Lung (tissue), 12 donors: ENCODE measurements around the gene DNAJB4. TPM values are rescaled to one million over a fixed set of nuclear protein-coding genes. Genes with fewer than 3 reads are reported as not detected.

Experiments
- ATAC-seq: fragments of 200-7000 bp; cut with Tn5 transposase; one replicate; pipeline ENCODE4 v1.9.1; 2020; ENCODE audit warnings: moderate number of reproducible peaks; ENCODE audit not compliant: insufficient read depth, low FRiP score
- DNase-seq, 3 donors: peaks; one replicate each; pipeline ENCODE4 v3.0.0-alpha.2; 2013 to 2017
- H3K27ac ChIP-seq, 2 donors: one replicate each; pipeline ENCODE4 v1.5.1; 2013; ENCODE audit warnings: mild to moderate bottlenecking in 2 of 2, moderate library complexity in 2 of 2, control low read depth in 1 of 2, inconsistent platforms in 1 of 2, low read depth in 1 of 2, low read length in 1 of 2
- H3K27me3 ChIP-seq, 3 donors: one replicate each; pipeline ENCODE4 v1.5.1; 2013; ENCODE audit warnings: low read length in 2 of 3; ENCODE audit not compliant: control insufficient read depth in 3 of 3, insufficient read depth in 3 of 3
- H3K36me3 ChIP-seq, 4 donors: one replicate each; pipeline ENCODE4 v1.5.1; 2013; ENCODE audit warnings: low read length in 4 of 4, mild to moderate bottlenecking in 1 of 4, moderate library complexity in 1 of 4; ENCODE audit not compliant: control insufficient read depth in 4 of 4, insufficient read depth in 4 of 4
- H3K4me1 ChIP-seq, 5 donors: one replicate each; pipeline ENCODE4 v1.5.1; 2013; ENCODE audit warnings: low read length in 5 of 5, mild to moderate bottlenecking in 2 of 5, moderate library complexity in 1 of 5; ENCODE audit not compliant: control insufficient read depth in 5 of 5, insufficient read depth in 5 of 5
- H3K4me3 ChIP-seq: one replicate; pipeline ENCODE4 v1.5.1; 2013; ENCODE audit warnings: mild to moderate bottlenecking, control low read depth, moderate library complexity
- H3K9ac ChIP-seq, 2 donors: one replicate each; pipeline ENCODE4 v1.5.1; 2013; ENCODE audit warnings: low read length in 2 of 2, control low read depth in 1 of 2; ENCODE audit not compliant: insufficient read depth in 1 of 2
- H3K9me3 ChIP-seq, 4 donors: one replicate each; pipeline ENCODE4 v1.5.1; 2013; ENCODE audit warnings: low read length in 3 of 4, mild to moderate bottlenecking in 1 of 4, moderate library complexity in 1 of 4; ENCODE audit not compliant: control insufficient read depth in 4 of 4, insufficient read depth in 3 of 4
- WGBS, 2 donors: extraction: QIAGEN DNeasy Blood & Tissue Kit; methylation state at CpG; one replicate each; pipeline ENCODE4 v1.1.7; 2013; 5-methylcytosine and 5-hydroxymethylcytosine counted together
- polyA plus RNA-seq, 2 donors: library from polyadenylated mRNA; stranded (reverse); fragments of 200-250 nt; gene quantifications; one replicate each; pipeline ENCODE4 v1.2.1, GENCODE V29; 2013
- total RNA-seq, 2 donors: library from RNA; depleted of rRNA in 1 of 2; stranded (reverse); fragments of >200 nt in 1 of 2; gene quantifications; one replicate each; pipeline ENCODE4 v1.2.1, GENCODE V29; 2014 to 2021
- TF ChIP-seq, protein P1 (sequence below): IDR thresholded peaks from 2 replicates; pipeline ENCODE4 v1.5.1; 2012; ENCODE audit warnings: mild to moderate bottlenecking; ENCODE audit errors: control extremely low read depth, extremely low read depth
- donor health status: control.
- donor health status: control.
- donor health status: Bipolar disorder and iron deficiency.
- donor health status: healthy.
- donor health status: DM: yes; HTN: yes; CAD: no.

DNAJB4 gene
- total and polyA plus RNA-seq, 4 donors, result 8.3 to 88.7 (median 21.1) TPM

DNA sequence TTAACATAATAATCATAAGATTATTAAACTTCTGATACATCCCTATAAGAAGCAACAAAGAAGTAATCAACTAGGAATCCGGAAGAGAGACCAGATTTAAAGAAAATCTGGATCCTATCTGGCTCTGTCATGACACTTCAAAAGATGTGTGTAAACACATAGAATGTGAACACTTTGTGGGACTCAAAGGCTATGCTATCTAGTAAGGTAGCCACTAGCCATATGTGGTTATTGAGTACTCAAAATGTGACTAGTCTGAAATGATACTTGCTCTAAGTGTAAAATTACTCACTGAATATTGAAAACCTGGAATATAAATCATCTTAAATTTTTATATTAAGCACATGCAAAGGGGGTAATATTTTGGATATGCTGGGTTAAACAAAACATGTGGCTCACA is 34.5 kb upstream of the DNAJB4 start:
- DNase-seq, result no peak
- Histone ChIP-seq H3K27ac (no peak overlapping the region), H3K9ac (no peak overlapping the region), H3K27me3 (no peaks in the 10 kb centered on the region), H3K4me1 (peaks cover 0 to 6% (median 3%) of the 10 kb centered on the region in 5 donors), H3K4me3 (no peak overlapping the region), H3K9me3 (no peaks in the 10 kb centered on the region), H3K36me3 (peaks cover 6 to 52% (median 20%) of the 10 kb centered on the region in 4 donors)
- 78 to 86% methylated on average over 1 of the region's 1 CpG for WGBS, 2 donors
- no peak for ATAC-seq
- TF ChIP-seq, protein P1, sequence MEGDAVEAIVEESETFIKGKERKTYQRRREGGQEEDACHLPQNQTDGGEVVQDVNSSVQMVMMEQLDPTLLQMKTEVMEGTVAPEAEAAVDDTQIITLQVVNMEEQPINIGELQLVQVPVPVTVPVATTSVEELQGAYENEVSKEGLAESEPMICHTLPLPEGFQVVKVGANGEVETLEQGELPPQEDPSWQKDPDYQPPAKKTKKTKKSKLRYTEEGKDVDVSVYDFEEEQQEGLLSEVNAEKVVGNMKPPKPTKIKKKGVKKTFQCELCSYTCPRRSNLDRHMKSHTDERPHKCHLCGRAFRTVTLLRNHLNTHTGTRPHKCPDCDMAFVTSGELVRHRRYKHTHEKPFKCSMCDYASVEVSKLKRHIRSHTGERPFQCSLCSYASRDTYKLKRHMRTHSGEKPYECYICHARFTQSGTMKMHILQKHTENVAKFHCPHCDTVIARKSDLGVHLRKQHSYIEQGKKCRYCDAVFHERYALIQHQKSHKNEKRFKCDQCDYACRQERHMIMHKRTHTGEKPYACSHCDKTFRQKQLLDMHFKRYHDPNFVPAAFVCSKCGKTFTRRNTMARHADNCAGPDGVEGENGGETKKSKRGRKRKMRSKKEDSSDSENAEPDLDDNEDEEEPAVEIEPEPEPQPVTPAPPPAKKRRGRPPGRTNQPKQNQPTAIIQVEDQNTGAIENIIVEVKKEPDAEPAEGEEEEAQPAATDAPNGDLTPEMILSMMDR, result no peak

DNA sequence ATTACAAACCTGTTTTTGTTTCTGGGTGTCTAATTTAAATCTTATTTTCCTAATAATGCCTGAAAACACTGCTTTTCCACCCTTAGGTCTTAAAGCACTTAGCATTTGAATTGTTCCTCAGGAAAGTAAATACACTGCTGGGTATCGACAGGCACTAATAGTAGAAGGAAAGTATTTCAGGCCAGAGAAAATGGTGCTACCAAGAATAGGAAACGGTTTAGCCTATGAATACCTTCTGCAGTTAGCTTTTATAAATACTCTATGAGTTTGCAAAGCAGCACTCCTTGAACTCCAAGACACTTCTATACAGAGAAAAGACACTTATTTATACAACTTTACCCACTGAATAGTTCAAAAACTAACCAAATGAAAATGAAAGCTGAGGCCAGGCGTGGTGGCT is 32.7 kb upstream of the DNAJB4 start:
- no peaks in the 10 kb centered on the region for H3K9me3 ChIP-seq
- H3K27me3 ChIP-seq, result no peaks in the 10 kb centered on the region
- no peak overlapping the region for H3K9ac ChIP-seq
- ATAC-seq, result no peak
- no peak overlapping the region for H3K4me3 ChIP-seq
- TF ChIP-seq, protein P1, result no peak
- no peak overlapping the region for H3K27ac ChIP-seq
- peaks cover 2 to 43% (median 9%) of the 10 kb centered on the region in 4 donors for H3K36me3 ChIP-seq
- peaks cover 0 to 24% (median 7%) of the 10 kb centered on the region in 5 donors for H3K4me1 ChIP-seq
- WGBS, 2 donors, result 79 to 85% methylated on average over 3 of the region's 3 CpGs
- no peak for DNase-seq

DNA sequence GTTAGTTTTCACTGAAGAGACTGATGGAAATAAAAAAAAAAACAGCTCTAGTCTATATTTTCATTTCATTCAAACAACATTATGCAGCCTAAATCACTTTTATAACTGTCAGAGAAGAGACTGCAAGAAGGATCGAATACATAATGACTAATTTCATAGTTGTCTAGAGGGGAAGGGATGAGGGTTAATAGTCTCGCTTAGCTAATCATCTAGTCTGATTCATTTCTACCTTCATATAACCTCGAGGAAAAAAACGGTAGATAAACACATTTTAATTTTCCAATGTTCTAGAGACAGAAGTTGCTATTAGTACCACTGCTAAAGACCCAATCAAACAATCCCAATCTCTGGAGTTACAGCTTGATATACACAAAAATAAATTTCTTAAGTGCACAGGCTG is 29.4 kb upstream of the DNAJB4 start:
- no peak overlapping the region for H3K27ac ChIP-seq

More for the DNA sequence above, 29.4 kb upstream of the DNAJB4 start:
- no peaks in the 10 kb centered on the region for H3K27me3 ChIP-seq
- H3K4me1 ChIP-seq, result peaks cover 0 to 28% (median 8%) of the 10 kb centered on the region in 5 donors
- TF ChIP-seq, protein P1, result no peak
- DNase-seq (no peak), ATAC-seq (no peak)
- peak overlapping the region; percentile 28 to 61 for H3K9ac ChIP-seq
- H3K36me3 ChIP-seq, result peaks cover 0 to 22% (median 7%) of the 10 kb centered on the region in 4 donors
- 37 to 52% methylated on average over 4 of the region's 4 CpGs for WGBS, 2 donors
- no peaks in the 10 kb centered on the region for H3K9me3 ChIP-seq
- H3K4me3 ChIP-seq, result no peak overlapping the region
